Spleen (tissue), 11 donors: ENCODE results near the gene FSTL4. TPM values are rescaled to one million over a fixed set of nuclear protein-coding genes. Genes with fewer than 3 reads are reported as not detected.

Experiments
- DNase-seq: peaks from one replicate; pipeline ENCODE4 v3.0.0-alpha.2; 2020
- H3K27ac ChIP-seq, 8 donors: fragments of 200-600 bp; sonication (generic) in 7 of 8; 1 replicate in 4 of 8; 2 replicates in 4 of 8; pipeline versions ENCODE4 v1.5.0 to v1.8.0; 2016 to 2021; ENCODE audit warnings: inconsistent platforms in 4 of 8, mild to moderate bottlenecking in 4 of 8, moderate library complexity in 1 of 8
- H3K27me3 ChIP-seq, 7 donors: fragments of 200-600 bp; sonication (generic) in 6 of 7; replicated peaks in 1 of 7; 1 replicate in 4 of 7; 2 replicates in 3 of 7; pipeline versions ENCODE4 v1.5.0 to v1.8.0; 2016 to 2021; ENCODE audit warnings: inconsistent platforms in 3 of 7, mild to moderate bottlenecking in 1 of 7
- H3K36me3 ChIP-seq, 6 donors: fragments of 200-600 bp; sonication (generic) in 5 of 6; 1 replicate in 4 of 6; 2 replicates in 2 of 6; pipeline versions ENCODE4 v1.5.0 to v1.8.0; 2016 to 2021; ENCODE audit warnings: inconsistent platforms in 2 of 6
- H3K4me1 ChIP-seq, 6 donors: fragments of 200-600 bp; sonication (generic) in 5 of 6; 1 replicate in 3 of 6; 2 replicates in 3 of 6; pipeline versions ENCODE4 v1.5.0 to v1.8.0; 2016 to 2021; ENCODE audit warnings: inconsistent platforms in 3 of 6
- H3K4me3 ChIP-seq, 8 donors: fragments of 200-600 bp; sonication (generic) in 7 of 8; 1 replicate in 4 of 8; 2 replicates in 4 of 8; pipeline versions ENCODE4 v1.5.0 to v1.8.0; 2016 to 2021; ENCODE audit warnings: inconsistent platforms in 4 of 8, mild to moderate bottlenecking in 4 of 8, moderate library complexity in 2 of 8
- H3K9me3 ChIP-seq, 8 donors: fragments of 200-600 bp; sonication (generic) in 7 of 8; 1 replicate in 4 of 8; 2 replicates in 4 of 8; pipeline versions ENCODE4 v1.5.0 to v1.8.0; 2016 to 2021; ENCODE audit warnings: inconsistent platforms in 4 of 8
- POLR2A ChIP-seq, 3 donors: fragments of 450-650 bp; IDR thresholded peaks; one replicate each; pipeline ENCODE4 v1.5.1; 2017; ENCODE audit warnings: antibody characterized with exemption in 3 of 3, mild to moderate bottlenecking in 1 of 3
- POLR2AphosphoS5 ChIP-seq, 3 donors: sonication (generic); formaldehyde crosslinking; IDR thresholded peaks; one replicate each; pipeline ENCODE4 v1.5.1; 2017; ENCODE audit warnings: antibody characterized with exemption in 3 of 3
- WGBS, 5 donors: extraction: QIAGEN DNeasy Blood & Tissue Kit in 3 of 5; methylation state at CpG; one replicate each; pipeline versions ENCODE4 v1.1.5 to v1.1.7; 2013 to 2018; 5-methylcytosine and 5-hydroxymethylcytosine counted together
- intact Hi-C: fragments of 100-400 bp; cut with DNase I; formaldehyde crosslinking; loops from one replicate; pipeline ENCODE4 v1.15.0; 2023; ENCODE audit warnings: low total_unique reads
- polyA plus RNA-seq, 3 donors: library from polyadenylated mRNA; stranded (reverse); fragments of 200-250 nt; gene quantifications; one replicate each; pipeline ENCODE4 v1.2.1, GENCODE V29; 2013
- total RNA-seq, 7 donors: library from RNA; depleted of rRNA in 3 of 7; stranded (reverse); fragments of >200 nt in 3 of 7; fragmentation: NEBNext Ultra II Directional in 4 of 7; extraction: Animal tissue kit (Norgen Biotek cat#: 25700) in 4 of 7; gene quantifications; one replicate each; pipeline versions ENCODE4 v1.1.0 to v1.2.1, GENCODE V29; 2016 to 2021
- TF ChIP-seq, protein P1 (sequence below), 11 experiments: fragments of 200-600 bp in 7 of 11; fragments of 450-650 bp in 4 of 11; sonication (generic) in 4 of 11; IDR thresholded peaks in 8 of 11; conservative IDR thresholded peaks in 3 of 11; 1 replicate in 7 of 11; 2 replicates in 4 of 11; pipeline versions ENCODE4 v1.4.0 to v1.8.0; 2016 to 2021; ENCODE audit warnings: antibody characterized with exemption in 11 of 11, inconsistent platforms in 4 of 11, mild to moderate bottlenecking in 1 of 11
- donor health status: healthy with polysubstance abuse.
- donor health status: DM: no; HTN: no; CAD: no; lungs with moderate emphysema.
- donor health status: DM: no; HTN: no; CAD: no.
- donor health status: Bipolar disorder and iron deficiency.
- donor health status: healthy.
- donor health status: DM: no; HTN: no; CAD: no.
- donor health status: DM: yes; HTN: yes; CAD: no.

Gene FSTL4
- total and polyA plus RNA-seq, 10 donors: under 0.01 to 1.0 (median 0.37) TPM; not detected in 4

DNA sequence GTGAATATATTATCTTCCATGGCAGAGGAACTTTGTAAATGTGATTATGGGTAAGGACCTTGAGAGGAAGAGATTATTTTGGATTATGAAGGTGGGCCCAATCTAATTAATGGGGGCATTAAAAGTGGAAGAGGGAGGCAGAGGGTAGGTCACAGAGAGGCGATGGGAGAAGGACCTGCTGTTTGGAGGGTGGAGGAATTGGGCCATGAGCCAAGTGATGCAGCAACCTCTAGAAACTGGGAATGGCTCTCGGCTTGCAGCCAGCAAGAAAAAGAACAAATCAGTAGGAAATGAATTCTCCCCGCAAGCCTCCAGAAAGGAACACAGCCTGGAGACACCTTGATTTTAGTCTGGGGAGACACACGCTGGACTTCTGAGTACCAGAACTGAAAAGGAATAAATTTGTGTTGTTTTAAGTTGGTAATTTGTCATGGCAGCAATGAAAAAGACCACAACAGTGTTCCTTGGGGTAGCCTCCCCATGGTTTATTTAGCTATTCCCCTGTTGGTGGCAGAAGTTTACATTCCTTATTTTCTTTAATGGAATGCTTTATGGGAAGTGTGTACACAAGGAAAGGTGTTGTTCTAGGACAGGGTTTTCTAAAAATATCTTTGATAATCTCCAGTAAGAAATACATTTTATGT is 456.9 kb downstream of the FSTL4 start:
- H3K36me3 ChIP-seq: no peaks in the 10 kb centered on the region
- H3K27me3 ChIP-seq: no peaks in the 10 kb centered on the region
- WGBS, 5 donors: 76 to 88% (median 83%) methylated on average over 4 of the region's 4 CpGs
- DNase-seq: no peak
- intact Hi-C loops: no loop called here
- H3K9me3 ChIP-seq: no peaks in the 10 kb centered on the region
- TF ChIP-seq POLR2A (IDR thresholded peaks at IDR 0.05) (no peak), POLR2AphosphoS5 (IDR thresholded peaks at IDR 0.05) (no peak)
- TF ChIP-seq, protein P1, sequence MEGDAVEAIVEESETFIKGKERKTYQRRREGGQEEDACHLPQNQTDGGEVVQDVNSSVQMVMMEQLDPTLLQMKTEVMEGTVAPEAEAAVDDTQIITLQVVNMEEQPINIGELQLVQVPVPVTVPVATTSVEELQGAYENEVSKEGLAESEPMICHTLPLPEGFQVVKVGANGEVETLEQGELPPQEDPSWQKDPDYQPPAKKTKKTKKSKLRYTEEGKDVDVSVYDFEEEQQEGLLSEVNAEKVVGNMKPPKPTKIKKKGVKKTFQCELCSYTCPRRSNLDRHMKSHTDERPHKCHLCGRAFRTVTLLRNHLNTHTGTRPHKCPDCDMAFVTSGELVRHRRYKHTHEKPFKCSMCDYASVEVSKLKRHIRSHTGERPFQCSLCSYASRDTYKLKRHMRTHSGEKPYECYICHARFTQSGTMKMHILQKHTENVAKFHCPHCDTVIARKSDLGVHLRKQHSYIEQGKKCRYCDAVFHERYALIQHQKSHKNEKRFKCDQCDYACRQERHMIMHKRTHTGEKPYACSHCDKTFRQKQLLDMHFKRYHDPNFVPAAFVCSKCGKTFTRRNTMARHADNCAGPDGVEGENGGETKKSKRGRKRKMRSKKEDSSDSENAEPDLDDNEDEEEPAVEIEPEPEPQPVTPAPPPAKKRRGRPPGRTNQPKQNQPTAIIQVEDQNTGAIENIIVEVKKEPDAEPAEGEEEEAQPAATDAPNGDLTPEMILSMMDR (IDR thresholded peaks at IDR 0.05 in 8 of 11, conservative IDR thresholded peaks at IDR 0.05 in 3 of 11): no peak
- H3K4me1 ChIP-seq: no peaks in the 10 kb centered on the region
- no peak overlapping the region for H3K27ac ChIP-seq
- H3K4me3 ChIP-seq: no peak overlapping the region

GRCh38 chr5:133154274-133155075 is 457.9 kb downstream of the FSTL4 start:
- WGBS, 5 donors: 91 to 97% (median 95%) methylated on average over 9 to 12 of the region's 12 CpGs
- Histone ChIP-seq H3K27ac (no peak overlapping the region), H3K4me3 (no peak overlapping the region), H3K9me3 (no peaks in the 10 kb centered on the region), H3K27me3 (no peaks in the 10 kb centered on the region), H3K36me3 (no peaks in the 10 kb centered on the region), H3K4me1 (no peaks in the 10 kb centered on the region)
- DNase-seq: no peak
- intact Hi-C loops: no loop called here
- TF ChIP-seq, protein P1 (IDR thresholded peaks at IDR 0.05 in 8 of 11, conservative IDR thresholded peaks at IDR 0.05 in 3 of 11): no peak

DNA sequence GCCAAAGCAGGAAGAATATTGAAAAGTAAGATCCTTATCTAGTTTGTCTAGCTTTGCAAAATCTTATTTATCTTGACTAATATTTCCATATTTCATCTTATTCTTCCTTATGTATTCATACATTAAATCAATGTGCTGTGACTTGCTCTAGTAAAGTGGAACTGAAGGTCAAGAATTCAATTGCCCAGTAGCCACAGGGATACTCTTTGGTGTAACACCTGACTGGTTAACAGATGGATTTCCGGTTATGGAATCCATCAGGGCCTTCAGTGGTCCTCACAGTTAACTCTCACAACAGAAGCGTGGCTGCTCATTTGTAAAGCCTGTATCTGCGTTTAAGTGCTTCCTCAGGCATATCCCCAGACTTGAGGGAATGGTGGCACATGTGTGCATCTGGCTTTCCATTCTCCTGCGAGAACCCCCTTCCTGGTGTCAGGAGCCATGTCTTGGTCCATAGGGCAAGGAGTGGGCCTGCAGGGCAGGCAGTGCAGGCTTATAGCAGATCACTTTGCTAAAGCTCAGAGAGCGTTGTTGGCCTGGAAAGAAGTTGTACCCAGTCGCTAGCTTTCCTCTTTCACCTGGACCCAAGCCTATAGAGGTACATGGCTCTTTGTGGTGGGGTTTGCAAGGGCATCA is 461.3 kb downstream of the FSTL4 start:
- H3K27ac ChIP-seq: no peak overlapping the region
- no peaks in the 10 kb centered on the region for H3K9me3 ChIP-seq
- no peaks in the 10 kb centered on the region for H3K27me3 ChIP-seq
- DNase-seq: no peak
- intact Hi-C loops: no loop called here
- WGBS, 5 donors: 88 to 98% (median 95%) methylated on average over 6 of the region's 6 CpGs
- H3K4me3 ChIP-seq: no peak overlapping the region
- H3K36me3 ChIP-seq: no peaks in the 10 kb centered on the region
- no peaks in the 10 kb centered on the region for H3K4me1 ChIP-seq
- TF ChIP-seq, protein P1 (IDR thresholded peaks at IDR 0.05 in 8 of 11, conservative IDR thresholded peaks at IDR 0.05 in 3 of 11): no peak
- TF ChIP-seq POLR2AphosphoS5 (IDR thresholded peaks at IDR 0.05) (no peak), POLR2A (IDR thresholded peaks at IDR 0.05) (no peak)

- H3K4me1 ChIP-seq: no peaks in the 10 kb centered on the region
- intact Hi-C loops: no loop called here
- H3K36me3 ChIP-seq: no peaks in the 10 kb centered on the region
- 88 to 97% (median 92%) methylated on average over 4 of the region's 4 CpGs for WGBS, 5 donors
- peaks cover 0 to 4% (median 0%) of the 10 kb centered on the region in 8 donors for H3K9me3 ChIP-seq
- no peak for DNase-seq
- H3K27me3 ChIP-seq: no peaks in the 10 kb centered on the region
- TF ChIP-seq POLR2A (IDR thresholded peaks at IDR 0.05) (no peak), POLR2AphosphoS5 (IDR thresholded peaks at IDR 0.05) (no peak)
- TF ChIP-seq, protein P1 (IDR thresholded peaks at IDR 0.05 in 8 of 11, conservative IDR thresholded peaks at IDR 0.05 in 3 of 11): no peak
- H3K27ac ChIP-seq: no peak overlapping the region
- no peak overlapping the region for H3K4me3 ChIP-seq
Observed at GRCh38 chr5:133149345-133149744, 463.0 kb downstream of the FSTL4 start.
